HEK293 (cell line): ENCODE measurements around the gene EXOSC7.

ENCODE experiments used
- CTCF ChIA-PET: fragments of 350-600 bp; formaldehyde crosslinking; extraction: SDS; loops from one replicate; lab custom pipeline; 2021; ENCODE audit warnings: antibody characterized with exemption; lab: Yijun Ruan, JAX
- POLR2A ChIA-PET: fragments of 300-600 bp; formaldehyde crosslinking; extraction: SDS; loops from one replicate; lab custom pipeline; 2020; ENCODE audit warnings: antibody characterized with exemption, inconsistent platforms; lab: Yijun Ruan, JAX
- H3K27ac ChIP-seq: fragments of 200-500 bp; sonication (Bioruptor generic); 2 replicates; pipeline ENCODE4 v1.5.1; 2014; ENCODE audit warnings: low read depth, low read length, control low read depth, inconsistent platforms; ENCODE audit errors: extremely low read depth
- H3K36me3 ChIP-seq, 2 experiments: fragments of 200-500 bp in 1 of 2; sonication (Bioruptor generic) in 1 of 2; 1 replicate in 1 of 2; 2 replicates in 1 of 2; pipeline ENCODE4 v1.5.1; 2014 to 2017; ENCODE audit warnings: inconsistent platforms in 2 of 2, low read length in 2 of 2; ENCODE audit not compliant: control insufficient read depth in 2 of 2, insufficient read depth in 1 of 2
- H3K4me1 ChIP-seq: fragments of 200-500 bp; sonication (Bioruptor generic); 2 replicates; pipeline ENCODE4 v1.5.1; 2014; ENCODE audit warnings: mild to moderate bottlenecking, low read length, inconsistent platforms; ENCODE audit not compliant: control insufficient read depth, insufficient read depth
- H3K4me3 ChIP-seq: 2 replicates; pipeline ENCODE4 v1.5.1; 2011; ENCODE audit warnings: low read depth, mild to moderate bottlenecking, control low read depth, low read length, moderate library complexity
- H3K9me3 ChIP-seq: fragments of 200-500 bp; sonication (Bioruptor generic); 2 replicates; pipeline ENCODE4 v1.5.1; 2014; ENCODE audit warnings: low read depth, low read length, inconsistent platforms; ENCODE audit not compliant: control insufficient read depth, insufficient read depth
- KLF10 ChIP-seq: fragments of 450-650 bp; IDR thresholded peaks from 2 replicates; pipeline ENCODE4 v1.5.1; 2018; ENCODE audit warnings: missing biosample characterization, mild to moderate bottlenecking, missing genetic modification characterization
- KLF16 ChIP-seq: fragments of 450-650 bp; formaldehyde crosslinking; IDR thresholded peaks from 2 replicates; pipeline ENCODE4 v1.5.1; 2017; ENCODE audit warnings: missing biosample characterization, missing genetic modification characterization
- MYNN ChIP-seq: fragments of 450-650 bp; formaldehyde crosslinking; IDR thresholded peaks from 2 replicates; pipeline ENCODE4 v1.5.1; 2016; ENCODE audit warnings: missing biosample characterization, missing genetic modification characterization, borderline replicate concordance
- PRDM2 ChIP-seq: fragments of 450-650 bp; formaldehyde crosslinking; IDR thresholded peaks from 2 replicates; pipeline ENCODE4 v1.5.1; 2016; ENCODE audit warnings: missing biosample characterization, missing genetic modification characterization, borderline replicate concordance
- SCRT2 ChIP-seq: fragments of 450-650 bp; formaldehyde crosslinking; IDR thresholded peaks from 2 replicates; pipeline ENCODE4 v1.5.1; 2016; ENCODE audit warnings: missing biosample characterization, missing genetic modification characterization
- TRIM28 ChIP-seq: IDR thresholded peaks from 2 replicates; pipeline ENCODE4 v1.6.1; 2011; ENCODE audit warnings: low read length, control low read depth, borderline replicate concordance
- ZBTB11 ChIP-seq: fragments of 450-650 bp; formaldehyde crosslinking; conservative IDR thresholded peaks from 2 replicates; pipeline ENCODE4 v1.5.1; 2016; ENCODE audit warnings: low read depth, missing biosample characterization, missing genetic modification characterization
- ZBTB7A ChIP-seq: fragments of 450-650 bp; formaldehyde crosslinking; IDR thresholded peaks from 2 replicates; pipeline ENCODE4 v1.5.1; 2016; ENCODE audit warnings: low read depth, missing biosample characterization, missing genetic modification characterization
- ZNF24 ChIP-seq: fragments of 450-650 bp; formaldehyde crosslinking; IDR thresholded peaks from 2 replicates; pipeline ENCODE4 v1.5.1; 2016; ENCODE audit warnings: missing biosample characterization, missing genetic modification characterization
- ZNF404 ChIP-seq: fragments of 450-650 bp; formaldehyde crosslinking; IDR thresholded peaks from 2 replicates; pipeline ENCODE4 v1.5.1; 2017; ENCODE audit warnings: missing biosample characterization, missing genetic modification characterization
- ZNF423 ChIP-seq: fragments of 450-650 bp; formaldehyde crosslinking; IDR thresholded peaks from 2 replicates; pipeline ENCODE4 v1.5.1; 2016; ENCODE audit warnings: missing biosample characterization, missing genetic modification characterization
- ZNF776 ChIP-seq: fragments of 450-650 bp; formaldehyde crosslinking; IDR thresholded peaks from 2 replicates; pipeline ENCODE4 v1.5.0; 2017; ENCODE audit warnings: missing biosample characterization, missing genetic modification characterization, borderline replicate concordance
- ZNF791 ChIP-seq: fragments of 450-650 bp; formaldehyde crosslinking; IDR thresholded peaks from 2 replicates; pipeline ENCODE4 v1.5.1; 2016; ENCODE audit warnings: missing biosample characterization, missing genetic modification characterization
- ZSCAN30 ChIP-seq: fragments of 450-650 bp; IDR thresholded peaks from 2 replicates; pipeline ENCODE4 v1.5.1; 2018; ENCODE audit warnings: missing biosample characterization, mild to moderate bottlenecking, missing genetic modification characterization, moderate library complexity
- TF ChIP-seq, protein P1 (sequence below): fragments of 450-650 bp; formaldehyde crosslinking; IDR thresholded peaks from 2 replicates; pipeline ENCODE4 v1.5.1; 2016; ENCODE audit warnings: missing biosample characterization, missing genetic modification characterization
- TF ChIP-seq, protein P2 (sequence below): fragments of 450-650 bp; formaldehyde crosslinking; IDR thresholded peaks from 2 replicates; pipeline ENCODE4; 2016; ENCODE audit warnings: missing biosample characterization, missing genetic modification characterization

Gene EXOSC7

GRCh38 chr3:44957986-44958385 is 18.1 kb upstream of the EXOSC7 start:
- Histone ChIP-seq H3K4me3 (no peak overlapping the region), H3K9me3 (no peaks in the 10 kb centered on the region), H3K36me3 (peaks cover 0 to 39% of the 10 kb centered on the region in 2 experiments; a peak in 1 of 3 replicates), H3K27ac (no peak overlapping the region), H3K4me1 (no peaks in the 10 kb centered on the region)
- POLR2A ChIA-PET = no interaction called here
- CTCF ChIA-PET = no interaction called here
- TF ChIP-seq ZBTB7A (tag by site-specific recombination) = no peak
- no peak for TF ChIP-seq ZNF791 (tag by site-specific recombination)
- no peak for TF ChIP-seq MYNN (tag by site-specific recombination)
- no peak for TF ChIP-seq PRDM2 (tag by site-specific recombination)
- TF ChIP-seq ZNF423 (tag by site-specific recombination) = no peak
- no peak for TF ChIP-seq ZNF776
- no peak for TF ChIP-seq KLF10 (tag by site-specific recombination)
- TF ChIP-seq ZBTB11 (tag by site-specific recombination) = no peak
- TF ChIP-seq, protein P1, sequence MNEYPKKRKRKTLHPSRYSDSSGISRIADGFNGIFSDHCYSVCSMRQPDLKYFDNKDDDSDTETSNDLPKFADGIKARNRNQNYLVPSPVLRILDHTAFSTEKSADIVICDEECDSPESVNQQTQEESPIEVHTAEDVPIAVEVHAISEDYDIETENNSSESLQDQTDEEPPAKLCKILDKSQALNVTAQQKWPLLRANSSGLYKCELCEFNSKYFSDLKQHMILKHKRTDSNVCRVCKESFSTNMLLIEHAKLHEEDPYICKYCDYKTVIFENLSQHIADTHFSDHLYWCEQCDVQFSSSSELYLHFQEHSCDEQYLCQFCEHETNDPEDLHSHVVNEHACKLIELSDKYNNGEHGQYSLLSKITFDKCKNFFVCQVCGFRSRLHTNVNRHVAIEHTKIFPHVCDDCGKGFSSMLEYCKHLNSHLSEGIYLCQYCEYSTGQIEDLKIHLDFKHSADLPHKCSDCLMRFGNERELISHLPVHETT = no peak
- TF ChIP-seq ZNF404 = no peak
- no peak for TF ChIP-seq ZNF24 (tag by site-specific recombination)
- TF ChIP-seq TRIM28 = no peak
- no peak for TF ChIP-seq SCRT2
- no peak for TF ChIP-seq ZSCAN30 (tag by site-specific recombination)
- TF ChIP-seq, protein P2, sequence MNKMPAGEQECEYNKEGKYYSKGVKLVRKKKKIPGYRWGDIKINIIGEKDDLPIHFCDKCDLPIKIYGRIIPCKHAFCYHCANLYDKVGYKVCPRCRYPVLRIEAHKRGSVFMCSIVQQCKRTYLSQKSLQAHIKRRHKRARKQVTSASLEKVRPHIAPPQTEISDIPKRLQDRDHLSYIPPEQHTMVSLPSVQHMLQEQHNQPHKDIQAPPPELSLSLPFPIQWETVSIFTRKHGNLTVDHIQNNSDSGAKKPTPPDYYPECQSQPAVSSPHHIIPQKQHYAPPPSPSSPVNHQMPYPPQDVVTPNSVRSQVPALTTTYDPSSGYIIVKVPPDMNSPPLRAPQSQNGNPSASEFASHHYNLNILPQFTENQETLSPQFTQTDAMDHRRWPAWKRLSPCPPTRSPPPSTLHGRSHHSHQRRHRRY (tag by site-specific recombination) = no peak
- TF ChIP-seq KLF16 (tag by site-specific recombination) = no peak
